Mucosa of rectum (tissue), 2 donors: Measurements from ENCODE around the gene TRIP10.
"Not testable (repeated sequence)": the region's sequence is repeated elsewhere in the genome, so short reads cannot be mapped to it uniquely, and the experiment has no call there.

ENCODE experiments used
- H3K27ac ChIP-seq, 2 donors: one replicate each; pipeline ENCODE4 v1.7.0; 2013; ENCODE audit warnings: inconsistent platforms in 2 of 2, low read depth in 2 of 2, low read length in 2 of 2
- H3K27me3 ChIP-seq, 2 donors: one replicate each; pipeline ENCODE4 v1.7.0; 2013; ENCODE audit warnings: low read length in 2 of 2; ENCODE audit not compliant: control insufficient read depth in 2 of 2, insufficient read depth in 2 of 2
- H3K36me3 ChIP-seq, 2 donors: one replicate each; pipeline ENCODE4 v1.7.0; 2013; ENCODE audit warnings: low read length in 2 of 2; ENCODE audit not compliant: control insufficient read depth in 2 of 2, insufficient read depth in 2 of 2
- H3K4me1 ChIP-seq, 2 donors: one replicate each; pipeline ENCODE4 v1.7.0; 2013; ENCODE audit warnings: low read length in 2 of 2, mild to moderate bottlenecking in 1 of 2; ENCODE audit not compliant: control insufficient read depth in 2 of 2, insufficient read depth in 2 of 2
- H3K4me3 ChIP-seq, 2 donors: one replicate each; pipeline ENCODE4 v1.7.0; 2013; ENCODE audit warnings: low read length in 2 of 2
- H3K9ac ChIP-seq, 2 donors: one replicate each; pipeline ENCODE4 v1.7.0; 2013; ENCODE audit warnings: low read length in 2 of 2, low read depth in 1 of 2, mild to moderate bottlenecking in 1 of 2
- H3K9me3 ChIP-seq, 2 donors: one replicate each; pipeline ENCODE4 v1.7.0; 2013; ENCODE audit warnings: low read length in 2 of 2; ENCODE audit not compliant: control insufficient read depth in 2 of 2
- donor health status: healthy.
- donor health status: Normal muscosa, but diverticular disease.

Gene TRIP10

GRCh38 chr19:6790194-6791128, 51.0 kb downstream of the TRIP10 start:
- Histone ChIP-seq H3K9me3 (peaks cover 0 to 3% of the 10 kb centered on the region in 2 donors), H3K9ac (no peak overlapping the region), H3K27me3 (no peaks in the 10 kb centered on the region), H3K4me1 (no peaks in the 10 kb centered on the region), H3K36me3 (no peaks in the 10 kb centered on the region), H3K27ac (no peak overlapping the region), H3K4me3 (no peak overlapping the region)

GRCh38 chr19:6791237-6791636, 51.8 kb downstream of the TRIP10 start:
- Histone ChIP-seq H3K4me3 (no peak overlapping the region), H3K27ac (no peak overlapping the region), H3K27me3 (no peaks in the 10 kb centered on the region), H3K9ac (no peak overlapping the region), H3K4me1 (no peaks in the 10 kb centered on the region), H3K9me3 (peaks cover 0 to 3% of the 10 kb centered on the region in 2 donors), H3K36me3 (no peaks in the 10 kb centered on the region)

- no peak overlapping the region for H3K27ac ChIP-seq
- no peaks in the 10 kb centered on the region for H3K4me1 ChIP-seq
- H3K36me3 ChIP-seq = no peaks in the 10 kb centered on the region
- no peaks in the 10 kb centered on the region for H3K27me3 ChIP-seq
- no peak overlapping the region for H3K9ac ChIP-seq
- H3K4me3 ChIP-seq = no peak overlapping the region
- H3K9me3 ChIP-seq = peaks cover 0 to 3% of the 10 kb centered on the region in 2 donors
Observed at GRCh38 chr19:6793411-6793810, 53.9 kb downstream of the TRIP10 start.

- Histone ChIP-seq H3K27ac (no peak overlapping the region), H3K4me1 (no peaks in the 10 kb centered on the region), H3K9ac (no peak overlapping the region), H3K9me3 (peaks cover 0 to 3% of the 10 kb centered on the region in 2 donors), H3K27me3 (no peaks in the 10 kb centered on the region), H3K36me3 (no peaks in the 10 kb centered on the region), H3K4me3 (no peak overlapping the region)
Observed at GRCh38 chr19:6793973-6794372, 54.5 kb downstream of the TRIP10 start.

- peaks cover 0 to 3% of the 10 kb centered on the region in 2 donors for H3K9me3 ChIP-seq
- H3K9ac ChIP-seq = no peak overlapping the region
- H3K36me3 ChIP-seq = no peaks in the 10 kb centered on the region
- H3K4me1 ChIP-seq = no peaks in the 10 kb centered on the region
- H3K4me3 ChIP-seq = no peak overlapping the region
- H3K27me3 ChIP-seq = no peaks in the 10 kb centered on the region
- H3K27ac ChIP-seq = no peak overlapping the region
Observed at GRCh38 chr19:6794686-6795431, 55.4 kb downstream of the TRIP10 start.

GRCh38 chr19:6796278-6796677, 56.8 kb downstream of the TRIP10 start:
- Histone ChIP-seq H3K36me3 (no peaks in the 10 kb centered on the region), H3K4me1 (no peaks in the 10 kb centered on the region), H3K27ac (no peak overlapping the region), H3K9me3 (peaks cover 0 to 3% of the 10 kb centered on the region in 2 donors), H3K4me3 (no peak overlapping the region), H3K9ac (no peak overlapping the region), H3K27me3 (no peaks in the 10 kb centered on the region)

- Histone ChIP-seq H3K27ac (no peak overlapping the region), H3K36me3 (no peaks in the 10 kb centered on the region), H3K4me1 (no peaks in the 10 kb centered on the region), H3K9me3 (peaks cover 0 to 3% of the 10 kb centered on the region in 2 donors), H3K9ac (no peak overlapping the region), H3K4me3 (no peak overlapping the region), H3K27me3 (no peaks in the 10 kb centered on the region)
Observed at GRCh38 chr19:6797646-6798045, 58.2 kb downstream of the TRIP10 start.

- peak overlapping the region in 1 of 2 donors; percentile 77 for H3K27ac ChIP-seq
- not testable (repeated sequence) for H3K27me3 ChIP-seq, H3K36me3 ChIP-seq, H3K4me1 ChIP-seq, H3K4me3 ChIP-seq, H3K9me3 ChIP-seq, H3K9ac ChIP-seq
Observed at GRCh38 chr19:6800160-6800790, 60.8 kb downstream of the TRIP10 start.

- Histone ChIP-seq H3K4me3 (peak overlapping the region; percentile 34 to 71), H3K9me3 (no peaks in the 10 kb centered on the region), H3K9ac (peak overlapping the region in 1 of 2 donors; percentile 38), H3K27ac (peak overlapping the region; percentile 12 to 77), H3K36me3 (no peaks in the 10 kb centered on the region), H3K27me3 (no peaks in the 10 kb centered on the region), H3K4me1 (peaks cover 0 to 3% of the 10 kb centered on the region in 2 donors)
Observed at GRCh38 chr19:6800991-6801484, 61.6 kb downstream of the TRIP10 start.
